ENCODE results near the gene L3MBTL1.

The L3MBTL1 gene

DNA sequence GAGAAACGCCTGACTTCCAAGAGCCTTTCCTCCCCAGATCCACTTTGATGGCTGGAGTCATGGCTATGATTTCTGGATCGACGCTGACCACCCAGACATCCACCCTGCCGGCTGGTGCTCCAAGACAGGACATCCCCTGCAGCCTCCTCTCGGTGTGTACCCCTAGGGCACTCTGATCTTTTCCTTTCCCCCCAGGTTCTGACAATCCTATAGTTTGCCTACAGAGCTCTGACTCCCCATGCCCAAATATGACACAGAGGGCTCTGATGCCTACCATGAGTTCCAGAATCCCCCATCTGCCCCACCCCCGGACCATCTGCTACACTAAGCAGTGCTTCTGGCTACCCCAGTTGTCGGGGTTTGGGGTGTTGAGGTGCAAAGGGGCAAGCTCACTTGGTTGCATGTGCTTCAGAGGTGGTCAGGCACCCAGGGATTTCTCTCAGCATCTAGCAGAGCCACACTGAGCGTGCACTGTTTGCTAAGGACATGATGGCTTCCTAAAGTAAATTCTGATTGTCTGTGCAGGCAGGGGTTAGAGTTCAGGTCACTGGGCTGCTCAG is 27.4 kb downstream of the L3MBTL1 start:
- DNase-seq (ENCODE audit: low read depth in 2 of 2, low spot score in 1 of 2): no peak

DNA sequence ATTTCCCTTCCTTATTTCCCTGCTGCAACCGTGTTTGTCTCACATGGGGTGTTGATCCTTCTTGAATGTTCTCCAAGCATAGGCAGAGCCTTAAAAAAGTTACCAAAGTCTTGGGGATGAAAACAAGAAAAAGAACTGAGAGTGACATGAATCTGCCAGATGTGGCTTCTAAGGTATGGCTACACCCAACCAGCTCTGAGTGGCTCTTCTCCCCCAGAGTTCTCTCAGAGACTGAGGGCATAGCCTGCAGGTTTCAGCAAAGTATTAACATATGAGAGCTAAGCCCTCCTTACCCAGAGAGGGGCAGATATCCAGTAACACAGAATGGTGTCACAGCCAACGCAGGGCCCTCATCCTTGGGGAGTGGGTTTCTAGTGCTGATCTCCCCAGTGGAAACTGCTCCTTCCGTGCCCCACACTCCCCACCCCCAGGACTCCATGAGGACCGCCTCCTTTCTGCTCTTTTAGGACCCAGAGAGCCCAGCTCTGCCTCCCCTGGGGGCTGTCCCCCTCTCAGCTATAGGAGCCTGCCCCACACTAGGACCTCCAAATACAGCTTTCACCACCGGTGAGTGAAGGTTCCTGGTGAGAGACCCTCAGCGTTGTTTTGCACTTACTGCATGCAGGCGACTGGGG is 28.0 kb downstream of the L3MBTL1 start:
- DNase-seq (ENCODE audit: low read depth in 2 of 2, low spot score in 1 of 2): no peak

DNA sequence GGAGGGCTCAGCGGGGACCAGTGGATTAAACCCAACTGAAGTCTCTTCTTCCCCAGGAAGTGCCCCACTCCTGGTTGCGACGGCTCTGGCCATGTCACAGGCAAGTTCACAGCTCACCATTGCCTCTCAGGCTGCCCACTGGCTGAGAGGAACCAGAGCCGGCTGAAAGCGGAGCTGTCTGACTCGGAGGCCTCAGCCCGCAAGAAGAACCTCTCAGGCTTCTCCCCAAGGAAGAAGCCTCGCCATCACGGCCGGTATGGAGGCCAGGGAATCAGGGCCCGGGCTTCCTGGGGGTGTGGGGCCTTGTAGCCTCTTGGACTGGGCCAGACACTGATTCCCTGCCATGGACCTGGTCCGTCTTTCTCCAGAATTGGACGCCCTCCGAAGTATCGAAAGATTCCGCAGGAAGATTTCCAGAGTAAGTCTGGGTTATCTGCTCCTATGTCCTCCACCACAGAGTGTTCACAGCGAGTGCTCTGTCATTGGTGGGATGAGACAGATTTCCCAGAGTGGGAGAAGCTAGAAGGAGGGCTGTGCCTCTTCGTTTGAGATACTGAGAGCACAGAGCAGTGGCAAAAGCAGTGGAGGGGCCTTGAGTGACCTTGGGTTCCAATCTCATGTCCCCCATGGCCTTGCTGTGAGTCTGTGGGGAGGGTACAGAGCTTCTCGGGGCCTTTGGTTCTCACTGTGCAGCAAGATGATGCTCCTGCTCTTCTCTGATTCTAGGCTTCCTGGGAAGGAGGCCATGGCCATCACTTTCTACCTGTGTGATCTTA is 28.7 kb downstream of the L3MBTL1 start:
- DNase-seq (ENCODE audit: low read depth in 2 of 2, low spot score in 1 of 2): no peak

DNA sequence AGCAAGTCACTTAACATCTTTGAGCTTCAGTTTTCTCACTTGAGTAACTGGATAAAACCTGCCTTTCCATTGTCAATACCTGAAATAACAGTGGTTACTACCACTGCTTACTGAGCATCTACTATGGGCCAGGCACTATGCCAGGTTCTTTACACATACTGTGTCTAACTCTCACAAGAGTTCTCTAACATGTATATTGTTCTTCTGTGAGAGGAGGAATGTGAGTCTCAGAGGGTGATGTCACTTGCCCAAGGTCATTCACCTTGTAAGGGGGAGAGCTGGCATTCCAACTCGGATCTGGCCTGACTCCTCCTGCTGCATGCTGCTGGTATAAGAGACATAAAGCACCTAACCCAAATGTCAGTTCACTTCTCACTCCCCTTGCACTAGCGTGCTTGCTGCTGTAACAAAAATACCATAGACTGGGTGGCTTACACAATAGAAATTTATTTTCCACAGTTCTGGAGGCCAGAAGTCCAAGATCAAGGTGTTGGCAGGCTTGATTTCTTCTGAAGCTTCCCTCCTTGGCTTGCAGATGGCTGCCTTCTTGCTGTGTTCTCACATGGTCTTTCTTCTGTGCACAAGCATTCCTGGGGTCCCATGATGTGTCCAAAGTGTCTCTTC is 29.4 kb downstream of the L3MBTL1 start:
- DNase-seq (ENCODE audit: low read depth in 2 of 2, low spot score in 1 of 2): no peak

DNA sequence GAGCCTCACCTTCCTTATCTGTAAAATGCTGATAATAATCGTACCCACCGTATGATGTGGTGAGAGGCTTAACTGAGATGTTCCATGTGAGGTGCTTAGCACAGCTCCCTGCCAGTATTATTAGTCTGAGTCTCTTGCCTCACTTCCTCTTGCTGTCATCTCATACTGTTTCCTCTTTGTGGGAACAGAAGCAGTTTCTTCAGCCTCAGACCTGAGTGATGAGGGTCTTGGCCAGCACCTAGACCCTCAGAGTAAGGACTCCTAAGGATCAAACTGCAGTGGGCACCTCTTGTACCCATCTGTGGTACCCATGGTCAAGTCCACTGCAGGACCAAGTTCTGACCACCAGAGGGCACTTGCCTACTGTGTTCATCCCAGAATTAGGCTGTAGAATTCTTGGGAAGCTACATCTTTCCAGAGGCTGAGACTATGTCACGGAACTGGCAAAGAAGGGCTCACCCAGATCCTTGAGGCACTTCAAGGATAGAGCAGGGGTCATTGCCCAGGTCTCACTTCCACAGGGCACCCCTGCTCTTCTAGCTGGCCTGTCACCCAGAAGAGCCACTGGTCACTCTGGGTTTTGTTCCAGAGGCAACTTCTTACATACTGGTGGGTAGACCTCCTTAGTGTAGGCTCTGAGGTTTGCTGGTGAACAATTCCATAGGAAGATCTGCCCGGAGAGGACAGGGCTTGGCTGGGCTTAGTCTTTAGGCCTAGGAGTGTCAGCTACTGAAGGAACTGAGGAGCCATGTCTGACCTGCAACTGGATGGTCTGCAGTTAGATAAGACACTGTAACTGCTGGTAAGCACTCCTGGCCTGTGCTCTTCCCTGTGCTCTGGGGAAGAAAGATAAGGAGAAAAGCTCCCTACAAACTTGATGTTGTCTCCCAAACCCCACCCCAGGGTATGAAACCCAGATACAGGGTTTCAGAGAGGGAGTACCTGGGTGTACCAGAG is 30.7 kb downstream of the L3MBTL1 start:
- DNase-seq (ENCODE audit: low read depth in 2 of 2, low spot score in 1 of 2): peak in 1 of 2 donors; percentile 20

DNA sequence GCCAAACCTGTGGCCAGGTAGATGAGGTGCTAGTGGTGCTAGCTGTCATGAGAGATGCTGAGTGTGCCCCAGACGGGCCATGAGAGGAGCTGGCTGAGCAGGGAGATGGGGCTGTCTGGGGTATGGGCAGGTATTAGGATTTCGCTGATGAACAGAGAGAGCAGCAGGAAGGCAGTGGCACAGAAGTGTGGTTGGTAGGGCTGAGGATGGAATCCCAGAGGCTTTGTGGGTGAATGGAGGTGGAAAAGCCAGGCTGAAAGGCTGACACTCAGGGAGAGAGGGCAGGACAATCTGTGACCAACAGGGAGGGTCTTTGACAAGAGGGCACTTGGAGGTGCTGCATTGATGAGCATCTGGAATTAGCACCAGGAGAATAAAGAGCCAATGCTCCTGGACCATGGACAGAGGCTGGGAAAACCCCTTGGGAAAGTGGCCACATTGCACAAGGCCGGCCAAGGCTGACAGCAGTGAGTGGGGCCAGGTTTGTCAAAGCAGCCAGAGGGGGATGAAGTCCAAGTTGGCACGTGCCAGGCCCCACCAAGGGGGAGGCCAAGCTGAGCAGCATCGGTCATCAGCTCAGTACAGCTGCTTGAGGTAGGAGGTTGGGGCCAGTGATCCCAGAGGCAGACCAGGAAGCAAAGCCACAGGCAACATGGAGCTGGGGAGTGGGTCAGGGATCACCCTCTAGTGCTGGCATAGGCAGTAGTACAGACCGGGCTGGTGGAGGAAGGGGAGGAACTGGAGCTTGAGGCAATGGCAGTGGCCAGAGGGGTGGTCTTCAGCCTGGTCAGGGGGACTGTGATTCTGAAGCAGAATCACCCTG is 31.6 kb downstream of the L3MBTL1 start:
- no peak for DNase-seq (ENCODE audit: low read depth in 2 of 2, low spot score in 1 of 2)

DNA sequence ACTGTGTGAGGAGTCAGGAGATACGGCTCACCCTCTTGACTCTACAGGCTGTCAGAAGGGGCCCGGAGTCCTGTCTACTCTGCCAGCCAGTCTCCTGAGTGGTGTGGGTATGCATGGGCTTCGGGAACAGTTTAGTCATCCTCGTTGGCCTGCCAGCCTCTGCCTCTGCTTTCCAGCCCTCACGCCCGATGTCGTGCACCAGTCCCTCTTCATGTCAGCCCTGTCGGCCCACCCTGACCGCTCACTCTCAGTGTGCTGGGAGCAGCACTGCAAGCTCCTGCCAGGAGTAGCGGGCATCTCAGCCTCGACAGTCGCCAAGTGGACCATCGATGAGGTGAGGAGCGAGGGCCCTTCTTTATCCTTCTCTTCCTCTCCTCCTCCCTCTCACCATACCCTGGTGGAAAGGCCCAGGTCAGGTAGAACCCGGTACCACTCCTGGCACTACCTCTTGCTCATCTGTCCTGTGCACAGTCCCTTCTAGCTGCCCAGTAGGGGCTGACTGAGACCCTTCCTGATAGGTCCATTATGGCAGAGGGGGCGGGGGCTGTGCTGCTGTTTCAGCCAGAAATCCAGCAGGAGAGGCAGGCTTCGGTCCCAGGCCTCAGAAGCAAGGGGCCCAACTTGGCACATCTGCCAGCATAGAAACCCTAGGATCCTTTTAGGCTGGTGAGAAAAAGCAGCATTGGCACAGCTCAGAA is 32.6 kb downstream of the L3MBTL1 start:
- no peak for DNase-seq (ENCODE audit: low read depth in 2 of 2, low spot score in 1 of 2)

DNA sequence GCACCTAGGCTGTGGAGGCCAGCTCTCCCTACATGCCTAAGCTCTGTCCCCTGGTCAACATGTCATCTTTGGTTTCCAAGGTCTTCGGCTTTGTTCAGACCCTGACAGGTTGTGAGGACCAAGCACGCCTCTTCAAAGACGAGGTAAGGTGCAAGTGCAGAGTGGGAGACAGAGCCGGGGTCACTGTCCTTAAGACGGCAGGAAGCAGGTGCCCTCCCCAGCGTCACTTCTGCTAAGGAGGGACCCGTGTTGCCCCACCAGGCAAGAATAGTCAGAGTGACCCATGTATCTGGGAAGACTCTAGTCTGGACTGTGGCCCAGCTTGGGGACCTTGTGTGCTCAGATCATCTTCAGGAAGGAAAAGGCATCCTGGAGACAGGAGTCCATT is 33.2 kb downstream of the L3MBTL1 start:
- DNase-seq (ENCODE audit: low read depth in 2 of 2, low spot score in 1 of 2): no peak

DNA sequence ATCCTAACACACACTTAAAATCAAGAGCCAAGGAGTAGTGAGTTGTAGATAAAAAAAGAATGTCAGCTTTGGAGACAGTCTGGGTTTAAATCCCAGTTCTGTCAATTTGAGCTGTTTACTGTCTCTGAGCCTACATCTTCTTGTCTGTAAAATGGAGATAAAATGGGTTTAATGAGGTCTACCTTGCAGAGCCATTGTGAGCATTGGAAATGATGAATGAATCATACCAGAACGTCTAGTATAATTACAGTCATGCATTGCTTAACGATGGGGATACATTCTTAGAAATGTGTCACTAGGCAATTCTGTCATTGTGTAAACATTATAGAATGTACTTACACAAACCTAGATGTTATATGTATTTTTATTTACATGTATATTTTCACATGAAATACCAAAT is 33.7 kb downstream of the L3MBTL1 start:
- no peak for DNase-seq (ENCODE audit: low read depth in 2 of 2, low spot score in 1 of 2)

DNA sequence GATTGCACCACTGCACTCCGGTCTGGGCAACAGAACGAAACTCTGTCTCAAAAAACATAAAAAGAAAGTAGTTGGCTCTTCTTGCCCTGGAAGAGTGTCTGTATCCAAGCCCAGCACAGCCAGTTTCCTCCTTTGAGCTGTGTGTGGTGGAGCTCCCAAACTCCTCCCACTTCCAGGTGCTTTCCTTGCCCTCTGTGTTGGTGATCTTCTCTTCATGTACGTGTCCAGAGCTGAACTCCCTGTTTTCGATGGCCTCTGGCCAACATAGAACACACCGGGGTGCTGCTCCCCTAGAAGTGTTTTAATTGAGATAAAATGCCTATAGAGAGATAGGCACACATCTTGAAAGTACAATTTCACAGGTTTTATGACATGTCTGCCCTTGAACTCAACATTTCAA is 34.7 kb downstream of the L3MBTL1 start:
- no peak for DNase-seq (ENCODE audit: low read depth in 2 of 2, low spot score in 1 of 2)

DNA sequence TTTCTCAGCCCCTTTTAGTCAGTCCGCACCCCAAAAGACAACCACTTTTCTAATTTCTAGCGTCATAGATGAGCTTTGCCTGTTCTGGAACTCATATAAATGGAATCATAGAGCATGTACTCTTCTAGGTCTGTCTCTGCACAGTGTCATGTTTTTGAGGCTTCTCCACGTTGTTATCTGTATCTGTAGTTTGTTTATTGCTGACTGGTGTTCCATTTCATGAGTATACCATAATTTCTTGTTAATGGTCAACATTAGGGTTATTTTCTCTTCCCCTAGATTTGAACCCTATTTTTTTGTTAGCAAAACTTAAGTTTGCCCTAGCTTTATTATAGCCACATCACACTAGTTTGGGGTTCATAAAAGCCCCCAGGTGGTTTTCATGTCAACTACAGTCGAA is 35.2 kb downstream of the L3MBTL1 start:
- no peak for DNase-seq (ENCODE audit: low read depth in 2 of 2, low spot score in 1 of 2)

DNA sequence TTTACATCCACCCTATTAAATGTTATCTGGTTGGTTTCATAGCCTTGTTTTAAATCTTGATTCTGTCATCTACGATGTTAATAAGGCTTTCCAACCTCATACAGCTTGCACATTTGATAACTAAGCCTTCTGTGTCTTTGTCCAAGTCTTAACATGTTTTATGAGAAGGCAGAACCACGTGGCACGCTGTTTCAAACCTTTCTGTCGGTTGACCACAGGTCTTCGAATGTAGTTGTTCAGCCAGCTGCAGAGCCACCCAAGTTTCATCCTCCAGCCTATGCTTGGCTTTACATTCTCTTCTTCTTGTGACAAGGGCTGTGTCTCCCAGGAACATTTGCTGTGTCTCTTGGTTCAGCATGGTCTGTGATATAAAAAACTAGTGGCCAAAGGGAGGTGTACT is 35.6 kb downstream of the L3MBTL1 start:
- DNase-seq (ENCODE audit: low read depth in 2 of 2, low spot score in 1 of 2): no peak

DNA sequence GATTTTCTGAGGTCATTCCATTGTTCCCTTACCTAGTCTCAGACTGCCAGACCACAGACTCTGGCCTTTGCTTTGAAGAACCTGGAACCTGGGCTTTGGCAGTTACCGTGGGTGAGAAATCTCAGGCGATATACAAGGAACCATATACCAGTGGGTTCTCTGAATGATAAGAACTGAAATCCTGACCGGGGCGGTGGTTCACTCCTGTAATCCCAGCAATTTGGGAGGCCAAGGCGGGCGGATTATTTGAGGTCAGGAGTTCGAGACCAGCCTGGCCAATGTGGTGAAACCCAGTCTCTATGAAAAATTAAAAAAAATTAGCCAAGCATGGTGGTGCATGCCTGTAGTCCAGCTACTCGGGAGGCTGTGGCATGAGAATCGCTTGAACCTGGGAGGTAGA is 37.0 kb downstream of the L3MBTL1 start:
- DNase-seq (ENCODE audit: low read depth in 2 of 2, low spot score in 1 of 2): no peak

DNA sequence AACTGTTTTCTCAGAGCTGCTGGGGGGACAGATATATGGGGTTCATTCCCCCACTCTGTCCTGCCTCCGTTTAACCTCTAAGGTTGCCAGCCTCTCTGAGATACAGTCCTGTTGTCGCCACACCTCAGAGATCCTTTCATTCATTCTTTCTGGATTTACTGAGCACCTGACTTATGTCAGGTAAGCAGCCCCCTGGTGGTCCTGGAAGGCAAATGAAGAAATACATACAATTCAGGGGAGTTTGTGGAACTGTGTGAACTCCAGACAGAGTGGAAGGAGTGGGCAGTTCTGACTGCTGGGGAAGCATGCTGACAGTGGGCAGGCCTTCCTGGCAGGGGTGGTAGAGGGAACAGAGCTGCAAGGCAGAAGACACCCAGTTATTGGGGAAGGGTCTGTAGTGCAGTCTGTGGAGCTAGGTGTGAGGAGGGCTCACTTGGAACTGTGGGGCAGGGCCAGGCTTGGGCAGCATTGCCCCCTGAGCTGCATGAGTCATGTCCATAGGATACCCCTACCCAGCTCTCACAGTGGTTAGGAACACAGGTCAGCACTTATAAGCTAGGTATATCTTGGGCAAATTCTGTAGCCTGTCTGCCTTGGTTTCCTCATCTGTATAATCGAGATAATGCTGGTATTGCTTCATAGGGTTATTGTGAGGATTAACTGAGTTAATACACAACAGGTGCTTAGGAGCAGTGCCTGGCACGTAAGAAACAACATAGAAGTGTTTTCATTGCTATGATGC is 38.5 kb downstream of the L3MBTL1 start:
- no peak for DNase-seq (ENCODE audit: low read depth in 2 of 2, low spot score in 1 of 2)

DNA sequence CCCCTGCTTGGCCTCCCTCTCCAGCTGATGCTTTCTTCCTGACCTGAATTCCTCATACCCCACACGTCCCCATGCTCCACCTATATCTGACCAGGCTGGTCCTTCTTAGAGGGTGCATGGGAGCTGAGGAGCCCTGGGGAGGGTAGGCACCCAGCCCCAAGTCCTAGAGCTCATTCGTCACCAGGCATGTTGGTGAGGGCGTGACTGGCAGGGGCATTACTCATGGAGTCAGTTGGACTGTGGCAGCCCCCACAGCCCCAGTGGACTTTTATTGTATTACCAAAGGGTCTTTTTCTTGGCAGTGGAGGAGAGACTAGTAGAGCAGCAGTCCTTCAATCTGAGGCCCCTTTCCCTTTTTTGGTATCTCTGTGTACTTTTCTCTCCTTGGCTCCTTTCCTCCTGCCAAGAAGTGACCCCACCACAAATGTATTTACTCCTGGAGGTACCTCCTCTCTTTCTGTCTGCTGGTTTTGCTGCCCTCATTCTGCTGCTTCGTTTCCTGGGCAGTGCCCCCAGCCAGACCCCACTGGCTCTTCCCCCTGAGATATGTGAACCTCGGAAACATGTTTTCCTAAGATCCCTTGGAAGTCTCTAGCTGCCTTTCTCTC is 40.9 kb downstream of the L3MBTL1 start:
- DNase-seq (ENCODE audit: low read depth in 2 of 2, low spot score in 1 of 2): no peak

DNA sequence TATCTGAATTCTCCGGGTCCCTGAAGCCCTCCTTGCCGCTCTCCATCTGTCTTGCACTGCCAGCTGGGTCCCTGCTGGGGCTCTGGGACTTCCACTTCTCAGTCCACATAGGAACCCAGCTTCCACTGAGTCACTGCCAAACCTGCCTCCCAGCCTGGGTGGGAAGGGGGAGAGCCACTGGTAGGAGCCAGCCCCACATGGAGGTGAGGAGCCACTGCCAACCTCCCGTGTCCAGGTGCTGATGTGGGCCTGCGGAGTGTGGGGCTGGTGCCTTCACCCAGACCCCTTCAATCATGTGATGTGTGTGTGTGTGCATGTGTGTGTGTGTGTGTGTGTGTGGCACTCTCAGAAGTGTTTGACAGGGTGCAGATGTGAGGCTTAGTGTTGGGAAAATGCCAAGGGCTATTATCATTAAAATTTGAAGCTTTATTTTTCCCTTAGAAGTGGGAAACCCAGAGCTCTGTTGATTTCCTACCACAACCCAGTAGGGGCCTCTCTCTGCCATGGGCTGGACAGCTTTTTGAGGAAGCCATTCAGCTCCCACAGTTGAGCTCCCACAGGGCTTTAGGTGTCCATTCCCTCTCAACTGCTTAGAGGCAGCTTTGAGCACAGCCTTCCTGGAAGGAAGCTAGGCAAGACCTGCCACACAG is 42.0 kb downstream of the L3MBTL1 start:
- no peak for DNase-seq (ENCODE audit: low read depth in 2 of 2, low spot score in 1 of 2)

DNA sequence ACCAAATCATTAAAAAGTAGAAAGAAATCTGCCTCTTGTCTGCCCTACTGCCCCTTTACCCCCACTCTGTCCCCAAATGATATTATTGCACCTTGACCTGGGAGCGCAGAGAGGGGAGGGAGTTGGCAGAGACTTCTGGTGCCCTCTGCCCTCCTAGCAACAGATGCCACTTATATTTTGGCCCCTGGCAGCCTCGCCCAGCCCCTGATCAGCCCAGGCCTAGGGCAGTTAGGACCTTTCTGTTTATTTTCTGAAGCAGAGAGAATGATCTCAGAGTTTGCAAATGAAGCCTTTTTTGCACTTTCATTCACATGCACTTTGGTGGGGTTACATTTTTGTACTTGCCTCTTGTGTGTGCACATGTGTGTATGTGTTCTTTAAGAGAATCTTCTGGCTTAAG is 43.0 kb downstream of the L3MBTL1 start:
- DNase-seq (ENCODE audit: low read depth in 2 of 2, low spot score in 1 of 2): no peak

DNA sequence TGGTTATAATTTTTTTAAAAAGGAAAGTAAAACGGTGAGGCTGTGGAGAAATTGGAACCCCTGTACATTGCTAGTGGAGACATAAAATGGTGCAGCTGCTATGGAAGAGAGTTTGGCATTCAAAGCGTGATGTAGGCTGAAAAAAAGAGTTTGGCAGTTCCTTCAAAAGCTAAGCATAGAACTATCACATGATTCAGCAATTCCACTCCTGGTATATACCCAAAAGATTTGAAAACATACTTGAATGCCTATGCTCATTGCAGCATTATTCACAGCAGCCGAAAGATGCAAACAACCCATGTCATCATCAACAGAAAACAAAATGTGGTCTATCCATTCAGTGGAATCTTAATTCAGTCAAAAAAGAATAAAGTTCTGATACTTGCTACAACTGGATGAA is 46.9 kb downstream of the L3MBTL1 start:
- no peak for DNase-seq (ENCODE audit: low read depth in 2 of 2, low spot score in 1 of 2)

All from stimulated activated CD8-positive, alpha-beta memory T cell treated with anti-CD3 and anti-CD28 coated beads, Interleukin-4, amount 100 ng/mL, for 4 hours (primary cell).